Calu3 (cell line): ENCODE measurements around the gene SBK2. TPM values are rescaled to one million over a fixed set of nuclear protein-coding genes. Genes with fewer than 3 reads are reported as not detected.
A peak's percentile ranks its signal among the peaks of the same experiment; 100 is the strongest.

Experiments used
- BruUV-seq: library from RNA; stranded (reverse); fragments of 400-500 nt; replicated peaks from 2 replicates; lab custom pipeline; 2021; lab: Mats Ljungman, UMichigan
- CTCF ChIA-PET: fragments of 300-600 bp; sonication (Branson Sonifier 250); formaldehyde crosslinking; loops from one replicate; lab custom pipeline; 2022; ENCODE audit warnings: antibody characterized with exemption; lab: Charles Lee
- DNase-seq: peaks from one replicate; pipeline ENCODE4 v3.0.0; 2022
- H3K27ac Mint-ChIP-seq: one replicate; pipeline ENCODE4 v1.8.0; 2022; ENCODE audit warnings: mixed read lengths; ENCODE audit not compliant: unreplicated experiment
- H3K27me3 Mint-ChIP-seq: one replicate; pipeline ENCODE4 v1.8.0; 2022; ENCODE audit warnings: mixed read lengths; ENCODE audit not compliant: unreplicated experiment
- H3K36me3 Mint-ChIP-seq: one replicate; pipeline ENCODE4 v1.8.0; 2022; ENCODE audit warnings: mild to moderate bottlenecking, moderate library complexity, mixed read lengths; ENCODE audit not compliant: insufficient read depth, unreplicated experiment
- H3K4me1 Mint-ChIP-seq: one replicate; pipeline ENCODE4 v1.8.0; 2022; ENCODE audit warnings: mild to moderate bottlenecking, low read depth, mixed read lengths; ENCODE audit not compliant: unreplicated experiment
- H3K4me3 Mint-ChIP-seq: one replicate; pipeline ENCODE4 v1.8.0; 2022; ENCODE audit warnings: mild to moderate bottlenecking, low read depth, moderate library complexity, mixed read lengths; ENCODE audit not compliant: unreplicated experiment
- H3K9me3 Mint-ChIP-seq: one replicate; pipeline ENCODE4 v1.8.0; 2022; ENCODE audit warnings: low read depth, mixed read lengths; ENCODE audit not compliant: unreplicated experiment
- intact Hi-C: fragments of 100-400 bp; cut with micrococcal nuclease; formaldehyde crosslinking; loops from one replicate; pipeline ENCODE4 v1.10.0; 2022; ENCODE audit not compliant: unreplicated experiment
- total RNA-seq: library from RNA; stranded (reverse); gene quantifications from 2 replicates; pipeline ENCODE4 v1.2.3, GENCODE V29; 2022
- TF ChIP-seq, protein P1 (sequence below): fragments of 200-600 bp; IDR thresholded peaks from one replicate; pipeline ENCODE4 v1.8.0; 2022; ENCODE audit warnings: antibody characterized with exemption; ENCODE audit not compliant: unreplicated experiment

SBK2 gene
- total RNA-seq, 1 experiment from 2014 or later, result not detected

DNA sequence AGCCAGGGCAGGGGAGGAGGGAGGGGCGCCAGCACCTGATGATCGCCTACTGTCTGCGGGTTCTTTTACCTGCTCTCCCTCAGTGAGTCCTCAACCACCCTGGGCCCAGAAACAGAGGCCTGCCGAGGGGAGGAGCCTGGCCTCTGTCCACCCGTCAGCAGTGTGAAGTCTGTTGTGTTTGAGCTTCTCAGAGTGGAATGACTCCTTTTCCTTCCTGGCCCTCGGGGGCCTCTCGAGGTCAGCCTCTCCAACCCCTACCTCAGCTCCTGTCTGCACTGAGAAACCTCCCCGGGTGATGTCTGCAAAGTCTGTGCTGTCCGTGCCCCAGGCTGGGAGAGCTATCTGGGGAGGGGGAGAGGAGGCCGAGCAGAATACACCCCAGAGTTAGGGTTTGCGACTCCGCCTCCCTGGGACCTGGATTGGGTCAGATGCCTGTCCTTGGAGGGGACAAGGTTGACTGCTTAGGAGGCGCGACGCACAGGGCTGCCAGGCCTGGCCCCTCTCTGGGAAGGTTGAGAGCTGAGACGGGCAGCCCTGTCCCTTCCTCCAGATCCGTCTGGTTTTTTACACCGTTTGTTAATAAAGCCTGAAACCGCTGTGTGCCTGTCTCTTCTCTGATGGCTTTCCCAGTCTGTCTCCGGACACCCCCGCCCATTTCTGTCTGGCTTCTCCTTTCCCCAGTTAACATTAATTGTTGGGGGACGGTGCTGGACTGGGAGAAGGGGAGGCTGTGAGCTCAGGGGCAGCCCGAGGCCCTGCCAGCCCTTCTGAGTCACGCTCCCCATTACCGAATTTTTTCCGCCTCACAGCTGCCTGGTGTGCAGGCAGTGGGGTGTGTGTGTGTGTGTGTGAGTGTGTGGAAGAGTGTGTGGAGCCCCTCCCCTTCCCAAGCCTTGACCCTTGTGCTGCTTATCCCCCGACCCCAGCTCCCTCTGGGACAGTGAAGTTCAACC, 49.7 kb downstream of the SBK2 start:
- peaks cover 9% of the 10 kb centered on the region for H3K4me1 Mint-ChIP-seq
- DNase-seq, result no peak
- TF ChIP-seq, protein P1, sequence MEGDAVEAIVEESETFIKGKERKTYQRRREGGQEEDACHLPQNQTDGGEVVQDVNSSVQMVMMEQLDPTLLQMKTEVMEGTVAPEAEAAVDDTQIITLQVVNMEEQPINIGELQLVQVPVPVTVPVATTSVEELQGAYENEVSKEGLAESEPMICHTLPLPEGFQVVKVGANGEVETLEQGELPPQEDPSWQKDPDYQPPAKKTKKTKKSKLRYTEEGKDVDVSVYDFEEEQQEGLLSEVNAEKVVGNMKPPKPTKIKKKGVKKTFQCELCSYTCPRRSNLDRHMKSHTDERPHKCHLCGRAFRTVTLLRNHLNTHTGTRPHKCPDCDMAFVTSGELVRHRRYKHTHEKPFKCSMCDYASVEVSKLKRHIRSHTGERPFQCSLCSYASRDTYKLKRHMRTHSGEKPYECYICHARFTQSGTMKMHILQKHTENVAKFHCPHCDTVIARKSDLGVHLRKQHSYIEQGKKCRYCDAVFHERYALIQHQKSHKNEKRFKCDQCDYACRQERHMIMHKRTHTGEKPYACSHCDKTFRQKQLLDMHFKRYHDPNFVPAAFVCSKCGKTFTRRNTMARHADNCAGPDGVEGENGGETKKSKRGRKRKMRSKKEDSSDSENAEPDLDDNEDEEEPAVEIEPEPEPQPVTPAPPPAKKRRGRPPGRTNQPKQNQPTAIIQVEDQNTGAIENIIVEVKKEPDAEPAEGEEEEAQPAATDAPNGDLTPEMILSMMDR, result no peak
- no peak overlapping the region for H3K4me3 Mint-ChIP-seq
- H3K27ac Mint-ChIP-seq, result peak overlapping the region; percentile 15
- no peaks in the 10 kb centered on the region for H3K9me3 Mint-ChIP-seq
- BruUV-seq, result no TSS peak
- peaks cover 19% of the 10 kb centered on the region for H3K27me3 Mint-ChIP-seq
- peaks cover 58% of the 10 kb centered on the region for H3K36me3 Mint-ChIP-seq
- intact Hi-C loops, result no loop called here
- CTCF ChIA-PET, result no interaction called here

DNA sequence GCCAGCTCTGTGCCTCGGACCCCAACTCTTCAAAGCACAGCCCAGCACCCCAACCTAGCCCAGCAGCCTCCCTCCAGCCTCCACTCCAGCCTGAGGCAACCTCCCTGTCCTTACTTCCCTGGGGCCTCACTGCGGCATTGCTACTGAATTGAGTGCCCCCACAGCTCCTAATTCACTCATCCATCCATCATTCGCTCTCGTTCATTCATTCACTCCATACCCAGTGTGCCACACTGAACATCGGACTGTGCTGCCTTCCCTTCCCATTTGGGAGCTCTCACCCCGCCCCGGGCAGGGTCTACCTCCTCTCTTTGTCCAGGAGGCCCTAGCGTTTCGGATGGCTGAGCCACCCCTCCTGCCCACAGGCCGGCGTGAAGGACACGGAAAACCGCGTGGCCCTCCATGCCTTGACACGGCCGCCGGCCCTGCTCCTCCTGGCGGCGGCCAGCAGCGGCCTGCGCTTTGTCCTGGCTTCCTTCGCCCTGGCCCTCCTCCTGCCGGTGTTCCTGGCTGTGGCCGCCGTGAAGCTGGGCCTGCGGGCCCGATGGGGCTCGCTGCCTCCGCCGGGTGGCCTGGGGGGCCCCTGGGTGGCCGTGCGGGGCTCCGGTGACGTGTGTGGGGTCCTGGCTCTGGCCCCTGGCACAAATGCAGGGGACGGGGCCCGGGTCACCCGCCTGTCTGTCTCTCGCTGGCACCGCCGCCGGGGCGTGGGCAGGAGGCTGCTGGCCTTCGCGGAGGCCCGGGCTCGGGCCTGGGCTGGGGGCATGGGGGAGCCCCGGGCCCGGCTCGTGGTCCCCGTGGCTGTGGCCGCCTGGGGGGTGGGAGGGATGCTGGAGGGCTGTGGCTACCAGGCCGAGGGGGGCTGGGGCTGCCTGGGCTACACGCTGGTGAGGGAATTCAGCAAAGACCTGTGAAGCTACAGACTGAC, 50.6 kb downstream of the SBK2 start:
- no TSS peak for BruUV-seq
- peaks cover 58% of the 10 kb centered on the region for H3K36me3 Mint-ChIP-seq
- peaks cover 9% of the 10 kb centered on the region for H3K27me3 Mint-ChIP-seq

DNA sequence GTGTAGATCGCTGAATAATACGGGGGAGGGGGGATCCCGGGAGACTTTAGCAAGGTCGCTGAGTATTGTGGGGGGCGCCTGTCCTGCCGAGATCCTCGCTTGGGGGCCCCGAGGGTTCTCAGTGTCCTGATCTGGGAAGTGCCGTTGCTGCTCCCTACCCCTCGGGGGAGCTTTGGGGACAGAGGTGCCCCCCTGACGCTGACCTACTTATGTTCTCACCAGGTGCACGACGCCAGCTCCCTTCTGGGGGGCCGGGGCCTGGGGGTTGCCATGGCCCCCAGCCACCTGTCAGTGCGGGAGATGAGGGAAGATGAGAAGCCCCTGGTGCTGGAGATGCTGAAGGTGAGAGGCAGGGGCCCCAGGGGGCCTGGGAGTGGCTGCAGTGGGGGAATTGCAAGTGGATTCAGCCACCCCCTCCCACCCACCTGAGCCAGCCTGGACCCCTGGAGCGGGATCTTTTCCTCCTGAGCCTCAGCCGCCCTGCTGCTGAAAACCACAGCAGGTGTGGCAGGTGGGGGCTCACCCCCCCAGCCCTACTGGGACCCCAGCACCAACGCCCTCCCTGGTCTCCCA, 51.4 kb downstream of the SBK2 start:
- TF ChIP-seq, protein P1, result no peak
- intact Hi-C loops, result no loop called here
- H3K27ac Mint-ChIP-seq, result peak overlapping the region; percentile 78
- CTCF ChIA-PET, result interaction anchor here (0.8 to 1.9 kb wide), 6 partner anchors 8 to 139 kb away, joined by 3 to 8 read pairs (median 4); partner anchors contain the start of gene ZNF784
- H3K4me3 Mint-ChIP-seq, result peak overlapping the region; percentile 64
- peaks cover 9% of the 10 kb centered on the region for H3K4me1 Mint-ChIP-seq
- H3K9me3 Mint-ChIP-seq, result no peaks in the 10 kb centered on the region
- no peak for DNase-seq
- BruUV-seq, result TSS peak; percentile 79
- H3K27me3 Mint-ChIP-seq, result peaks cover 1% of the 10 kb centered on the region
- H3K36me3 Mint-ChIP-seq, result peaks cover 58% of the 10 kb centered on the region

More for the DNA sequence above, 50.6 kb downstream of the SBK2 start:
- peak overlapping the region; percentile 78 for H3K27ac Mint-ChIP-seq
- no peaks in the 10 kb centered on the region for H3K9me3 Mint-ChIP-seq
- intact Hi-C loops, result no loop called here
- CTCF ChIA-PET, result interaction anchor here (0.8 to 1.9 kb wide), 3 partner anchors 9 to 19 kb away, joined by 3 to 8 read pairs (median 4); no protein-coding TSS in a partner anchor
- TF ChIP-seq, protein P1, result no peak
- H3K4me3 Mint-ChIP-seq, result peak overlapping the region; percentile 64
- DNase-seq, result no peak
- H3K4me1 Mint-ChIP-seq, result peaks cover 9% of the 10 kb centered on the region
